GM19099 (cell line): Measurements from ENCODE around the gene LLGL2.

Experiments used
- POLR2A ChIP-seq: IDR thresholded peaks from 3 replicates; pipeline ENCODE4 v1.6.1; 2011; ENCODE audit warnings: low read depth; ENCODE audit not compliant: insufficient read length; ENCODE audit errors: extremely low read depth

Gene LLGL2

GRCh38 chr17:75542728-75543336, 17.3 kb downstream of the LLGL2 start:
- TF ChIP-seq POLR2A: no peak

- TF ChIP-seq POLR2A: no peak
Observed at GRCh38 chr17:75544250-75544649, 18.8 kb downstream of the LLGL2 start.

DNA sequence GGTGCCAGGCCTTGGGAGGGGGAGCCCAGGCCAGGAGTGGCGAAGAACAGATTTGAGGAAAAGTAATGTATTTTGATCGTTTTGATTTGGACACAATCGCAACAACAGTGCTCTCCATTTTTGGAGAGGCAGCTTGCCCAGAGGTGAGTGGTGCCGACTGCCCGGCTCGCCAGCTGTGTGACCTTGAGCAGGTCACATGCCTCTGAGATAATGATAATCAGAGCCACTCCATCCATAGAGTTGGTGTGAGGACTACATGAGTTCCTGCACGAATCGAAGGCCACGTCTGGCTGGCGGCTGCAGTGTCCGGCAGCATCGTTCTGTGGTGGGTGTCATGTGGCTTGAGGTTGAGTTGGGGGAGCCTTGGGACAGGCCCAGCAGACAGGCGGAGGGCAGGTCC, 20.7 kb downstream of the LLGL2 start:
- TF ChIP-seq POLR2A: no peak

GRCh38 chr17:75547091-75547490, 21.6 kb downstream of the LLGL2 start:
- no peak for TF ChIP-seq POLR2A

DNA sequence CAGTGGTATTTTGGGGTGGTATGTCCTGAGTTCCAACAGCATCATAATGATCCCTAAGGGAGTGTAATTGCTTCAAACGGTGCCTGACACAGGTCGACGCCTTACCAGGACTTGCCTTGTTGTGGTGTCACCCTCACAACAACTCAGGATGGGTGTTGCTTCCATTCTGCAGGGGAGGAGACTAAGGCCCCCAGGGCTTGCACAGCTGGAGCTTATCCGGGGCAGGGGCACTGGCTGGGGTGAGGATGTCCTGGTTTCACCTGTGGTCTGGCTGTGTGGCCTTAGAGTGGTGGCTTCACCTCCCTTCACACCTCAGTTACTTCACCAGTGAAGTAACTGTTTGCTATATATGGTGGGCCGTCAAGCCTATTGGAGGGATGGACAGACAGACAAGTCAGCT, 23.3 kb downstream of the LLGL2 start:
- no peak for TF ChIP-seq POLR2A

- TF ChIP-seq POLR2A: no peak
Observed at GRCh38 chr17:75549246-75550138, 24.0 kb downstream of the LLGL2 start.

DNA sequence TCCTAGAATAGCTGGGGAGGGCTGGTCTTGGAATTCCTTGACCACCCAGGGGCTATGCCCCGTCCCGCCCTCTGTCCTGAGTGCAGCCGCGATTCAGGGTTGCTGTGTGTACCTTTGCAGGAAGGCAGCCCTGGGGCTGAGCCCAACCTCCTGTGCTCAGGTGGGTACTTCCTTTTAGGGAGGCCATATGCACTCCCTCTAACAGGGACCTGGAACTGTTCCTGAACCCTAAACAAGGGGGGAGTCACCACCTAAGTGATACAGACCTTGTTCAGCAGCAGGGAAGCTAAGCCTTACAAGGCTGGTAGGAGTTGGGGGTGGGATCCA, 24.6 kb downstream of the LLGL2 start:
- no peak for TF ChIP-seq POLR2A

DNA sequence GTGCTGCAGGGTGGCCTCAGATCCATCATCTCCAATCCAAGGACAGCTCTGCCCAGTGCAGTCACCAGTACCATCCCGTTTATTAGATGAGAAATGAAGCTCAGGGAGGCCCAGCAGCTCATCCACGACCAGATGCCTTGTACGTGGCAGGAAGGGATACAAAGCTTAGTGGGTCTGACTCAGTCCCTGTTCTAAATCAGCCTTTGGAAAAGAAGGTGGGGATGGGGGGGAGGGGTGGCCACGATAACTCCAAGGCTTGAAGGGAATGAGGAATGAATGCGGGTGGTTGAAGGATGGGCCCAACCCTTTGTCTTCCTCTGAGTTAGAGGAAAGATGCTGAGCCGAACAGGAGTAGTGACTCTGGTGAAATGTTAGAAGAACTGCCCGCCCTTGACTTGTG, 25.8 kb downstream of the LLGL2 start:
- TF ChIP-seq POLR2A: no peak

DNA sequence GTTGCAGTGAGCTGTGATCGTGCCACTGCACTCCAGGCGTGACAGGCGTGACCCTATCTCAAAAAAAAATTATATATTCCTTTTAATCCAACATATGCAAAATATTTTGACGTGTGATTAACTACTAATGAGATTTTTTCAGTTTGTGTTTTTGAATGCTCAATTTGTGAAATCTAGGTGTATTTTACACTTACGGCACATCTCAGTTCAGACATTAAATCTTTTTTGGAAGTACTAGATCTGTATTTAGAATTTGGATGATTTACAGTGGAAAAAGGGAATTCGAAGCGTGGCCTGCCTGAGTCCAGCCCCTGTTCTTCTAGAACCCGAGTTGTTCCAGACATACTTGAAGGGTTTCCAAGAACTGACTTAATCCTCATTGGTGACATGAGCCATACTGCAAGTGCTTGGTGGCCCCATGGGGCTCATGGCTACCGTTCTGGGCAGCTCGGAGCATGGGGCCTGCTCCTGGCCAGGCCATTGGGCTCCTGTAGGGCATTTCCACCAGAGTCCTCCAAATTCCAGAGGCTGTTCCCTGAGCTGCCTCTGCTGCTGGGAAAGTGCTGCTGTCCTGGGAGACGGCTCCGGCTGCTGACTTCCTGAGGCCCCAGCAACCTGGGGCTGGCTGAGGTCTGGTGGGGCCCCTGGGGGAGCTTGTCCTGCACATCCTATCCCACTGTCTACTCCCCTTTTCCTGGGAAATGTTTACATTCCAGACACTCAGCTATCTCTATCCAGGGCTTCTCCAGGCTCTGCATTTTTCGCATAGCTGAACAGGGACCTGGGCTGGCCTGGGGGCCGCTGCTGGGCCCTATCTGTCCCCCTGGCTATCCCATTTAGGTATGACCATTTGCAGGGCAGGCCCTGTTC, 27.2 kb downstream of the LLGL2 start:
- no peak for TF ChIP-seq POLR2A

DNA sequence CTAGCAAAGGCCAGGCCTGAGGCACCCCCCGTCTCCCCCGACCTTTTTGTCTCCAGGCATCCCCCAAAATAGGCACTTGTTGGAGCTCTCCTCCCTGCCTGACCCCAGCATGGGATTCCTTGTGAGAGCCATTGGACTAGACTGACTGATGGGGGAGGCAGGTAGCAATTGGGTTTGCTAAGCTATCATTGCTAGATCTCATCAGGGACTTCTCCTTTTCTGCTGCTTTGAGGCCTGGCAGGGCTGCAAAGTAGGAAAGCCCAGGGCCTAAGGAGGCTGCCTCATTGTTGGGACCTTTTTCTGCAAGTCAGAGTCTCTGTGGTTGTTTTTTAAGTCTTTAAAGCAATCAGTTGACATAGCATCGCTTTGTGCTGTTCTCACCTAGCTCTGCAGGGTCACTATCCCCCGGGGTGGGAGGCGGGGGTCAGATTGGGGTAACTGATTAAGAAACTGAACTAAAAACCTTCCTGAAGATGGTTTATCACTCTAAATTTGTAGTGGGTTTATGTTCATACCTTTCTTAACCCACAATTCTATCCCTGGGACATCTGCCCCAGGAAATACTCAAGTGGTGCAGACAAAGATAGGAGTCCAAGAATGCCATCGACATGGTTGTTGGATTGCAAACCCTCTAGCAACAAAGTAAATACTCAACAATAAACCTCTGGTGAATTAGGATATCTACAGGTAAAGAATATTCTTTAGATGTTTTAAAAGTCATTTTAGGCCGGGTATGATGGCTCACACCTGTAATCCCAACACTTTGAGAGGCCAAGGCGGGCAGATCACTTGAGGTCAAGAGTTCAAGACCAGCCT, 28.0 kb downstream of the LLGL2 start:
- no peak for TF ChIP-seq POLR2A

DNA sequence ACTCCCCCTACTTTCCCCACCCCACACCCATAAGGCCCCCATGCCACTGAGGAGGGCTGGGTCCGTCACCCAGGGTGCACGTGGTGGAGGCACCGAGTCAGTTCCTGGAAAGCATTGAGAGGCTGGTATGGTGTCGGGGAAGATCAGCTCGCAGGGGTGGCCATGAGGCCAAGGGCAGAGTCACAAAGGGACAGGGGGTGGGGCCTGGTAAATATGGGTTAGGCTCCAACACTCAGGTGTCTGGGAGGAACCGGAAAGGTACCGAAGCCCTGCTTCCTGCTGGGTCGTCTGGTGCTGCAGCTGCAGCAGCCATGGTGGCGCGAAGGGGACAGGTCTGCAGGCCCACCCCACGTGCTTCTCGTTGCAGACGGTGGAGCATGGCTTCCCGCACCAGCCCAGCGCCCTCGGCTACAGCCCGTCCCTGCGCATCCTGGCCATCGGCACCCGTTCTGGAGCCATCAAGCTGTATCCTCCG, 30.2 kb downstream of the LLGL2 start:
- no peak for TF ChIP-seq POLR2A

- no peak for TF ChIP-seq POLR2A
Observed at GRCh38 chr17:75557075-75557851, 31.8 kb downstream of the LLGL2 start.

- no peak for TF ChIP-seq POLR2A
Observed at GRCh38 chr17:75557852-75558665, 32.6 kb downstream of the LLGL2 start.
